LNCaP clone FGC (cell line): ENCODE measurements around the gene TOLLIP.
A peak's percentile ranks its signal among the peaks of the same experiment; 100 is the strongest.
"Not testable (repeated sequence)": the region's sequence is repeated elsewhere in the genome, so short reads cannot be mapped to it uniquely, and the experiment has no call there.

Experiments
- DNase-seq: peaks from one replicate; pipeline ENCODE4 v3.0.0-alpha.2; 2011; ENCODE audit warnings: low read depth
- H3K4me3 ChIP-seq: 2 replicates; pipeline ENCODE4 v1.5.1; 2011; ENCODE audit warnings: mild to moderate bottlenecking, low read depth, low read length, control low read depth
- TF ChIP-seq, protein P1 (sequence below): IDR thresholded peaks from 2 replicates; pipeline ENCODE4 v1.5.1; 2012; ENCODE audit warnings: mild to moderate bottlenecking; ENCODE audit not compliant: control insufficient read depth, insufficient read depth; ENCODE audit errors: extremely low read depth

Gene TOLLIP

DNA sequence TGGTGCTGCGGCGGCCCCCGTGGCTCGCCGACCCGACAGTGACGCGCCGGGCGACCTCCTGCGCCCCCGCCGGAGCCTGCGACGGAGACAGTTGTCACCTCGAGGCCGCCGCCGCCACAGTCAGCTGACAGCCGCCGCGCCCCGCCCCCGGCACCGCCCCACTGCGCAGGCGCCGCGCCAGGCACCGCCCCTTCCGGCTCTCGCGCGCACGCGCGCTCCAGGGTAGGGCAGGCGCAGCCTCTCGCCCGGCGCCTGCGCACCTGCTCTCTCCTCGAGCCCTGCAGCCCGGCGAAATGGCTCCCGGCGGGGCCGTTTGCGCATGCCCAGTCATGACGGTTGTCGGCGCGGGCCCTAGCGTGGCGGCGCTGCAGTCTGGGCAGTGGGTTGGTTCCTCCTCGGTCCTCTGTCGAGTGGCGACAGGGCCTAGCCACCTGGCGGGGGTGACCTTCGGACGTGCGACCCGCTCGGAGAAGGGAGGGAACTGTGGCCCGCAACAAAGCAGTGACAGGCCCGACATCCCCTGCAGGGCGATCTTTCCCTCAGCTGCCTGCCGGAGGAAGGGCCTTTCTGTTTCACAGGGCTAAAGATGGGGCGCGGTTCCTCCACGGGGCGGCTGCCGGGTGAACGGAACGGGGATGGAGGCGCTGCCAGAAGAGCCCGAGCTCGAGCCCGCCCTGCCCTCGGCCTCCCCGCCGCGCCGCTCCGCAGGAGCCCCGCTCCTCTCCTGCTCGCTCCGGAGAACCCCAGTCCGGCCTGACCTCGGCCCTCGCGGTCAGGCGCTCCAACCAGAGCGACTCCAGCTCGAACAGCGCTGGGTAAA is at the start of gene TOLLIP:
Gene TOLLIP, minus strand, starts transcription at position 135 of the 820 bp plus-strand sequence. Its CDS starts 134 bp downstream, at position 1.
- TF ChIP-seq, protein P1, sequence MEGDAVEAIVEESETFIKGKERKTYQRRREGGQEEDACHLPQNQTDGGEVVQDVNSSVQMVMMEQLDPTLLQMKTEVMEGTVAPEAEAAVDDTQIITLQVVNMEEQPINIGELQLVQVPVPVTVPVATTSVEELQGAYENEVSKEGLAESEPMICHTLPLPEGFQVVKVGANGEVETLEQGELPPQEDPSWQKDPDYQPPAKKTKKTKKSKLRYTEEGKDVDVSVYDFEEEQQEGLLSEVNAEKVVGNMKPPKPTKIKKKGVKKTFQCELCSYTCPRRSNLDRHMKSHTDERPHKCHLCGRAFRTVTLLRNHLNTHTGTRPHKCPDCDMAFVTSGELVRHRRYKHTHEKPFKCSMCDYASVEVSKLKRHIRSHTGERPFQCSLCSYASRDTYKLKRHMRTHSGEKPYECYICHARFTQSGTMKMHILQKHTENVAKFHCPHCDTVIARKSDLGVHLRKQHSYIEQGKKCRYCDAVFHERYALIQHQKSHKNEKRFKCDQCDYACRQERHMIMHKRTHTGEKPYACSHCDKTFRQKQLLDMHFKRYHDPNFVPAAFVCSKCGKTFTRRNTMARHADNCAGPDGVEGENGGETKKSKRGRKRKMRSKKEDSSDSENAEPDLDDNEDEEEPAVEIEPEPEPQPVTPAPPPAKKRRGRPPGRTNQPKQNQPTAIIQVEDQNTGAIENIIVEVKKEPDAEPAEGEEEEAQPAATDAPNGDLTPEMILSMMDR: peak; percentile 31
- H3K4me3 ChIP-seq: peak within 1 kb of the TSS; percentile 79
- DNase-seq: peak; percentile 67

DNA sequence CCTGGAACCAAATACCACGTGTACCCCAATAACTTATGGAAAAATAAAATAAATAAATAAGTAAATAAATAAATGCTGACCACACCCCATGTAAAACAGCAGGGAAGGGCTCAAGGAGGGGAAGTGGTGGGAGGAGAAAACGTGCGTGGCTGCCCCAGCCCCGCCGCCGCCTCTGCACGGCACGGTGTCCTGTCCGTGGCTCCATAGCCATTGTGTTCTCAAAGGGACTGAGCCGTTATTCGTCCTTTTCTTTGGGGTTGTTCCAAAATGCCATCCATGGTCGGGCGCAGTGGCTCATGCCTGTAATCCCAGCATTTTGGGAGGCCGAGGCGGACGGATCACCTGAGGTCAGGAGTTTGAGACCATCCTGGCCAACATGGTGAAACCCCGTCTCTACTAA is 49.5 kb upstream of the TOLLIP start:
- DNase-seq, H3K4me3 ChIP-seq: not testable (repeated sequence)

DNA sequence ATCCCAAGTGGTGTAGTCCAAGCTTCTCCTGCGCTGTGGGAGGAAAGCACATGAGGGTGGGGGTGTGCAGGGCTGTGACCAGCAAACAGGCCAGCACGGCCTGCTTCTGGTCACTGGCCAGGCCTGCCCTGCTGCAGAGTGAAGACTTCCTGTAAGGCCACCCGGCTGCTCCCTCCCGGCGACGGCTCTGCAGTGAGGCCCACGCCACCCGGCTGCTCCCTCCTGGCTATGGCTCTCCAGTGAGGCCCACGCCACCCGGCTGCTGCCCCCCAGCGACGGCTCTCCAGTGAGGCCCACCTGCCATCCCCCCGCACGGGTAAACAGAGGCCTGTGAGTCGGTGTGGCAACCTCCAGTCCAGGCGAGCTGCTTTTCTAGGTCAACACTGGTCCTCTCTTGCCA is 48.9 kb upstream of the TOLLIP start:
- TF ChIP-seq, protein P1: no peak
- H3K4me3 ChIP-seq: no peak overlapping the region
- no peak for DNase-seq

DNA sequence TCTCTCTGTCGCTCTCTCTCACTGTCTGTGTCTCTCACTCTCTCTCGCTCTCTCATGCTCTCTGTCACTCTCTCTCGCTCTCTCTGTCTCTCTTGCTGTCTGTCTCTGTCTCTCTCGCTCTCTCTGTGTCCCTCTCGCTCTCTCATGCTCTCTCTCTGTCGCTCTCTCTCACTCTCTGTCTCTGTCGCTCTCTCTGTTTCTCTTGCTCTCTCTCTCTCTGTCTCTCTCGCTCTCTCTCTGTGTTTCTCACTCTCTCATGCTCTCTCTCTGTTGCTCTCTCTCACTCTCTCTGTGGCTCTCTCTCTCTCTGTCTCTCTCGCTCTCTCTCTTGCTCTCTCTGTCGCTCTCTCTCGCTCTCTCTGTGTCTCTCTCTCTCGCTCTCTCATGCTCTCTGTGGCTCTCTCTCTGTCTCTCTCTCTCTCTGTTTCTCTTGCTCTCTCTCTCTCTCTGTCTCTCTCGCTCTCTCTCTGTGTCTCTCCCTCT is 47.1 kb upstream of the TOLLIP start:
- no peak overlapping the region for H3K4me3 ChIP-seq
- DNase-seq: no peak
- TF ChIP-seq, protein P1: no peak

DNA sequence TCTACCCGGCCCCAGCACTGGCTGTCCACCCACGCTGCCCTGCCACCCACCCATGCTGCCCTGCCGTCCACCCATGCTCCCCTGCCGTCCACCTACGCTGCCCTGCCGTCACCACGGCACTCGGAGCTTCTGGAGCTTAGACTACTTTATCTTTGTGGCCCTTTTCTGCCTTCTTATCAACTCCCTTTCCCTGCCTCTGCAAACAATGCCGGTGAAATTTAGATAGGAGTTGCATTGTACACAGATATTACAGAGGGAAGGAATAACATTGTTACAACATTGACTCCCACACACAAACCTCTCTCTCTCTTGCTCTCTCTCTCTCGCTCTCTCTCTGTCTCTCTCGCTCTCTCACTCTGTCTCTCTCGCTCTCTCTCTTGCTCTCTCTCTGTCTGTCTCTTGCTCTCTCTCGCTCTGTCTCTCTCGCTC is 46.6 kb upstream of the TOLLIP start:
- TF ChIP-seq, protein P1: no peak
- no peak overlapping the region for H3K4me3 ChIP-seq
- no peak for DNase-seq

DNA sequence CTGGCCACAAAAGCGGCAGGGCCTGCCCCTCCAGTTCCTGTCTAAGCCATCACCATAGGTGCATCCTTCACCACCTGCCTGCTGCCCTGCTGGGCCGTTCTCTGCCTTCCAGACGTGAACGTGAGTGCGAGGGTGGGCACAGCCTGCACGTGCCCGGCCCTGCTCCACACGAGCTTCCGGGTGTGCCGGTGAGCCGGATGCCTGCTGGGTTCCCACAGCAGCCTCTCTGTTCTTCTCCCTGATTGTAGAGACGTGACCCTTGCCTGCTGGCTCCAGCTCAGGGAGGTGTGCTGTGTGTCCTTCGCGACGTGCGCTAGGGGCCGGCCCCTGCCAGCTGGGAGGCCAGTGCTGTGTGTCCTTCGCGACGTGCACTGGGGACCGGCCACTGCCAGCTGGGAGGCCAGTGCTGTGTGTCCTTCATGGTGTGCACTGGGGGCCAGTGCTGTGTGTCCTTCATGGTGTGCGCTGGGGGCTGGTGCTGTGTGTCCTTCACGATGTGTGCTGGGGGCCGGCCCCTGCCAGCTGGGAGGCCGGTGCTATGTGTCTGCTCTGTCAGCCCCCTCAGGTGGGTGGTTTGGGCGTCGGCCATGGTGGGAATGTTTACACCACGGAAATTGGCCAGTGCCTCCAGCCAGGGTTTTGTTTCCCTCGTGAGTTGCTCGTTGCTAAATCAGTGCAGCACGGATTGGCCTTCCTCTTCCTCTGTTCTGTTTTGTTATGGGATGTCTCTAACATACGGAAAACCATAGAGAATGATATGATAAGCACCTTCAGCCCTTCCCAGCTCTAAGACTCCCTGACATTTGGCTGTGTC is 44.9 kb upstream of the TOLLIP start:
- no peak for DNase-seq
- H3K4me3 ChIP-seq: no peak overlapping the region
- TF ChIP-seq, protein P1: no peak
